ENCODE data around the gene THAP12.
"Not testable (repeated sequence)": the region's sequence is repeated elsewhere in the genome, so short reads cannot be mapped to it uniquely, and the experiment has no call there.

THAP12 gene

GRCh38 chr11:76380977-76381719 is at the start of gene THAP12, which contains the start of gene GVQW3:
Gene THAP12, minus strand, starts transcription at chr11:76381132. Its CDS starts 296 bp downstream, at chr11:76380836.
Gene GVQW3, plus strand, starts transcription at chr11:76381323. Its CDS starts 506 bp downstream, at chr11:76381829.
- in situ Hi-C loops (cut with MboI; ENCODE audit: low sequenced_read_pairs): no loop called here

- in situ Hi-C loops (cut with MboI; ENCODE audit: low sequenced_read_pairs): no loop called here
These were observed 45.7 kb upstream of the THAP12 start for GRCh38 chr11:76426660-76427059.

- in situ Hi-C loops (cut with MboI; ENCODE audit: low sequenced_read_pairs): no loop called here
These were observed 44.0 kb upstream of the THAP12 start for GRCh38 chr11:76424891-76425290.

- in situ Hi-C loops (cut with MboI; ENCODE audit: low sequenced_read_pairs): no loop called here
These were observed 43.4 kb upstream of the THAP12 start for GRCh38 chr11:76424379-76424778.

GRCh38 chr11:76419896-76420295 is 39.0 kb upstream of the THAP12 start:
- in situ Hi-C loops (cut with MboI; ENCODE audit: low sequenced_read_pairs): no loop called here

- in situ Hi-C loops (cut with MboI; ENCODE audit: low sequenced_read_pairs): no loop called here
These were observed 34.1 kb upstream of the THAP12 start for GRCh38 chr11:76415073-76415472.

GRCh38 chr11:76410851-76411357 is 30.0 kb upstream of the THAP12 start:
- in situ Hi-C loops (cut with MboI; ENCODE audit: low sequenced_read_pairs): no loop called here

- in situ Hi-C loops (cut with MboI; ENCODE audit: low sequenced_read_pairs): no loop called here
These were observed 27.4 kb upstream of the THAP12 start for GRCh38 chr11:76408171-76408965.

GRCh38 chr11:76406359-76406758 is 25.4 kb upstream of the THAP12 start:
- in situ Hi-C loops (cut with MboI; ENCODE audit: low sequenced_read_pairs): no loop called here

- in situ Hi-C loops (cut with MboI; ENCODE audit: low sequenced_read_pairs): not testable (repeated sequence)
These were observed 20.6 kb upstream of the THAP12 start for GRCh38 chr11:76401484-76401883.

GRCh38 chr11:76400967-76401366 is 20.0 kb upstream of the THAP12 start:
- in situ Hi-C loops (cut with MboI; ENCODE audit: low sequenced_read_pairs): no loop called here

- in situ Hi-C loops (cut with MboI; ENCODE audit: low sequenced_read_pairs): no loop called here
These were observed 16.5 kb upstream of the THAP12 start for GRCh38 chr11:76397383-76397782.

GRCh38 chr11:76395296-76395695 is 14.4 kb upstream of the THAP12 start:
- in situ Hi-C loops (cut with MboI; ENCODE audit: low sequenced_read_pairs): no loop called here

- in situ Hi-C loops (cut with MboI; ENCODE audit: low sequenced_read_pairs): no loop called here
These were observed 13.5 kb upstream of the THAP12 start for GRCh38 chr11:76394411-76394810.

GRCh38 chr11:76392870-76393269 is 11.9 kb upstream of the THAP12 start:
- in situ Hi-C loops (cut with MboI; ENCODE audit: low sequenced_read_pairs): no loop called here

- in situ Hi-C loops (cut with MboI; ENCODE audit: low sequenced_read_pairs): no loop called here
These were observed 11.0 kb upstream of the THAP12 start for GRCh38 chr11:76391811-76392475.

GRCh38 chr11:76391021-76391420 is 10.1 kb upstream of the THAP12 start:
- in situ Hi-C loops (cut with MboI; ENCODE audit: low sequenced_read_pairs): no loop called here

GRCh38 chr11:76388408-76388807 is 7.5 kb upstream of the THAP12 start:
- in situ Hi-C loops (cut with MboI; ENCODE audit: low sequenced_read_pairs): no loop called here

GRCh38 chr11:76385903-76386302 is 5.0 kb upstream of the THAP12 start:
- in situ Hi-C loops (cut with MboI; ENCODE audit: low sequenced_read_pairs): no loop called here

GRCh38 chr11:76382209-76382608 is 1.3 kb upstream of the THAP12 start:
- in situ Hi-C loops (cut with MboI; ENCODE audit: low sequenced_read_pairs): no loop called here

Measured in HL-60/S4 (cell line).